Measurements from ENCODE around the gene PAM. TPM values are rescaled to one million over a fixed set of nuclear protein-coding genes. Genes with fewer than 3 reads are reported as not detected.
"Not testable (repeated sequence)": the region's sequence is repeated elsewhere in the genome, so short reads cannot be mapped to it uniquely, and the experiment has no call there.

Gene PAM
- total RNA-seq, 1 donor, result 266 TPM

DNA sequence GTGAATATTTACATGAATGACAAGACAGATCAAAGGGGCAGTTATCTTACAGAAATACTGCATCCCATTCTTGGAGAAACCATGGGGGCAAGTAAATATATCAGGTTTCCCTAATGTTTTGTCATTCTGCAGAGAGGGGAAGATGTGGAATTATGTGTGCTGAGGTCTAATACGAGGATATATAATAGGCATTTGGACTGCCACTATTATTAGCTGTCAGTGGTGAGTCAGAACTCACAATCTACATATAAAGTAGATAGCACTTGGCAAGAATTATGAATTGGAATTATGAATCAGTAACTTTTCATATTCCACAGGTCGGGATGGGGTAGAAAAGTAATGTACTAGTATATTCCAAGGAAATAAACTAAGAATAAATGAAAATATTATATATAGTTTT lies 243.1 kb downstream of the PAM start:
- H3K4me3 ChIP-seq (ENCODE audit: low read depth, low read length), result no peak overlapping the region
- DNase-seq (ENCODE audit: low read depth), result no peak
- TF ChIP-seq, protein P1, sequence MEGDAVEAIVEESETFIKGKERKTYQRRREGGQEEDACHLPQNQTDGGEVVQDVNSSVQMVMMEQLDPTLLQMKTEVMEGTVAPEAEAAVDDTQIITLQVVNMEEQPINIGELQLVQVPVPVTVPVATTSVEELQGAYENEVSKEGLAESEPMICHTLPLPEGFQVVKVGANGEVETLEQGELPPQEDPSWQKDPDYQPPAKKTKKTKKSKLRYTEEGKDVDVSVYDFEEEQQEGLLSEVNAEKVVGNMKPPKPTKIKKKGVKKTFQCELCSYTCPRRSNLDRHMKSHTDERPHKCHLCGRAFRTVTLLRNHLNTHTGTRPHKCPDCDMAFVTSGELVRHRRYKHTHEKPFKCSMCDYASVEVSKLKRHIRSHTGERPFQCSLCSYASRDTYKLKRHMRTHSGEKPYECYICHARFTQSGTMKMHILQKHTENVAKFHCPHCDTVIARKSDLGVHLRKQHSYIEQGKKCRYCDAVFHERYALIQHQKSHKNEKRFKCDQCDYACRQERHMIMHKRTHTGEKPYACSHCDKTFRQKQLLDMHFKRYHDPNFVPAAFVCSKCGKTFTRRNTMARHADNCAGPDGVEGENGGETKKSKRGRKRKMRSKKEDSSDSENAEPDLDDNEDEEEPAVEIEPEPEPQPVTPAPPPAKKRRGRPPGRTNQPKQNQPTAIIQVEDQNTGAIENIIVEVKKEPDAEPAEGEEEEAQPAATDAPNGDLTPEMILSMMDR (IDR thresholded peaks at IDR 0.05; ENCODE audit: insufficient read depth, low read depth, low read length), result no peak

DNA sequence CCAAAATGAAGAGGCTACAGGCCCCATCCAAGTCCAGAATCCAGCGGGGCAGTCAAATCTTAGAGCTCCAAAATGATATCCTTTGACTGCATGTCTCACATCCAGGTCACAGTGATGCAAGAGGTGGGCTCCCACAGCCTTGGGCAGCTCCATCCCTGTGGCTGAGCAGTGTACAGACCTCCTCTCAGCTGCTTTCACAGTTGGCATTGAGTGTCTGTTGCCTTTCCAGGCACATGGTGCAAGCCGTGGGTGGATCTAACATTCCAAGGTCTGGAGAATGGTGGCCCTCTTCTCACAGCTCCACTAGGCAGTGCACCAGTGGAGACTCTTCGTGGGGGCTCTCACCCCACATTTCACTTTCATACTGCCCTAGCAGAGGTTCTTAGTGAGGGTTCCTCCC lies 244.1 kb downstream of the PAM start:
- no peak overlapping the region for H3K4me3 ChIP-seq (ENCODE audit: low read depth, low read length)
- TF ChIP-seq, protein P1 (IDR thresholded peaks at IDR 0.05; ENCODE audit: insufficient read depth, low read depth, low read length), result no peak
- no peak for DNase-seq (ENCODE audit: low read depth)

DNA sequence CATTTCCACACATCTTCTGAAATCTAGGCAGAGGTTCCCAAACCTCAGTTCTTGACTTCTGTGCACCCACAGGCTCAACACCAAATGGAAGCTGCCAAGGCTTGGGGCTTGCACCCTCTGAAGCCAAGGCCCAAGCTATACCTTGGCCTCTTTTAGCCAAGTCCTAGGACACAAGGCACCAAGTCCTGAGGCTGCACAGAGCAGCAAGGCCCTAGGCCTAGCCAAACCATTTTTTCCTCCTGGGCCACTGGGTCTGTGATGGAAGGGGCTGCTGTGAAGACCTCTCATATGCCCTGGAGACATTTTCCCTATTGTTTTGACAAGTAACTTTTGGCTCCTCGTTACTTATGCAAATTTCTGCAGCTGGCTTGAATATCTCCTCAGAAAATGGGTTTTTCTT lies 244.5 kb downstream of the PAM start:
- H3K4me3 ChIP-seq (ENCODE audit: low read depth, low read length); DNase-seq (ENCODE audit: low read depth): not testable (repeated sequence)

DNA sequence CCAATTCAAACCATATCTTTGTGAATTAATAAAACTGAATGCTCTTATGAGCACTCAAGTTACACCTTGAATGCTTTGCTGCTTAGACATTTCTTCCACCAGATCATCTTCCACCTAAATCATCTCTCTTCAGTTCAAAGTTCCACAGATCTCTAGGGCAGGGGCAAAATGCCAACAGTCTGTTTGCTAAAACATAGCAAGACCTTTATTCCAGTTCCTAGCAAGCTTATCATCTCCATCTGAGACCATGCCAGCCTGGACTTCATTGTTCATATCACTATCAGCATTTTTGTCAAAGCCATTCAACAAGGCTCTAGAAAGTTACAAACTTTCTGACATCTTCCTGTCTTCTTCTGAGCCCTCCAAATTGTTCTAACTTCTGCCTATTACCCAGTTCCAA lies 245.0 kb downstream of the PAM start:
- DNase-seq (ENCODE audit: low read depth), result no peak
- TF ChIP-seq, protein P1 (IDR thresholded peaks at IDR 0.05; ENCODE audit: insufficient read depth, low read depth, low read length), result no peak
- no peak overlapping the region for H3K4me3 ChIP-seq (ENCODE audit: low read depth, low read length)

DNA sequence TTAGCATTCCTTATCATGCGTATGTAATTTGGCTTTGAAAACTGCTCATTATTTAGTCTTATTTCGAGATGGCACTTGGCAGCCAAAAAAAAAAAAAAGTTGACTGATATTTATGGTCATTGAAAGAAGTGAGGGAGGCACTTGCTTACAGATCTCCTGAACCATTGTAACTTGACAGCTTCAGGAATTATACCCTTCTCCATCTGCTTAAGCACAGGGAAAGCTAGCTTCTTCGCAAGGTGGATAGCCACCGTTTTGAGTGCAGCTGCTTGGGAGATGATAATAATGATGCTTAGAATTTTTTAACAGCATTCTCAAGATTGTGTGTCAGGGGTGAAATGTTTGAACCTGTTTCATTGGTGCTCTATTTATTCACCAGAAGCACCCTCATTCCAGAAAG lies 248.8 kb downstream of the PAM start:
- DNase-seq (ENCODE audit: low read depth), result no peak
- no peak overlapping the region for H3K4me3 ChIP-seq (ENCODE audit: low read depth, low read length)
- TF ChIP-seq, protein P1 (IDR thresholded peaks at IDR 0.05; ENCODE audit: insufficient read depth, low read depth, low read length), result no peak

DNA sequence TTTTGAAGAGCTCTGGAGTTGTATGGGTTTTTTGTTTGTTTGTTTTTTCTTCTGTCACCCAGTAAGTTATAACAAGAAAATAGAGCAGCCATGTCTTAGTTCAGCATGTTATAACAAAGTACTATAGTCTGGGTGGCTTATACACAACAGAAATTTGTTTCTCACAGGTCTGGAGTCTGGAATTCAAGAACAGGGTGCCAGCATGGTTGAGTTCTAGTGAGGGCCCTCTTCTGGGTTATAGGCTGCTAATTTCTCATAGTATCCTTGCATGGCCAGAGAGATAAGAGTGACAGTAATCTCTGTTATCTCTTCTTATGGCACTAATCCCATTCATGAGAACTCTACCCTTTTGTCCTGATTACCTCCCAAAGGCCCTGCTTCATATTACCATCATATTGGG lies 250.2 kb downstream of the PAM start:
- TF ChIP-seq, protein P1 (IDR thresholded peaks at IDR 0.05; ENCODE audit: insufficient read depth, low read depth, low read length), result no peak
- DNase-seq (ENCODE audit: low read depth), result no peak
- no peak overlapping the region for H3K4me3 ChIP-seq (ENCODE audit: low read depth, low read length)

DNA sequence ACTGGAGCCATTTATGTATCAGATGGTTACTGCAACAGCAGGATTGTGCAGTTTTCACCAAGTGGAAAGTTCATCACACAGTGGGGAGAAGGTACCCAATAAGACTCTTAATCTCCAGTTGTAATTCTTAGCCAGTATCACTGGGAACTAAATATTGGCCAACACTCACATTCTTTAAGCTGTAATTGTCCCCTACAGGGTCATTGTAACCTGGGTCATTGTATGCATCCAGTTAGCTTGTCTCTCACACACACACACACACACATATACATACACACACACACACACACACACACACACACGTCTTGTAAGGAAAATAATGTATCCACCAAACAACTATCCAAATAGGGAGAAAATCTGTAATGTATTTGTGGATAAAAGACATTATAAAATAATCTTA lies 251.8 kb downstream of the PAM start:
- no peak for DNase-seq (ENCODE audit: low read depth)
- TF ChIP-seq, protein P1 (IDR thresholded peaks at IDR 0.05; ENCODE audit: insufficient read depth, low read depth, low read length), result no peak
- no peak overlapping the region for H3K4me3 ChIP-seq (ENCODE audit: low read depth, low read length)
